Thymus (tissue), 11 donors: ENCODE data around the gene NRXN3. TPM values are rescaled to one million over a fixed set of nuclear protein-coding genes. Genes with fewer than 3 reads are reported as not detected.
A peak's percentile ranks its signal among the peaks of the same experiment; 100 is the strongest.

Experiments
- DNase-seq, 9 donors: peaks; one replicate each; pipeline ENCODE4 v3.0.0-alpha.2; 2013; ENCODE audit warnings: low spot score in 9 of 9, low read depth in 6 of 9, missing footprints in 1 of 9
- H3K27ac ChIP-seq, 2 donors: one replicate each; pipeline ENCODE4 v1.5.1; 2013; ENCODE audit warnings: control low read depth in 1 of 2, low read depth in 1 of 2, low read length in 1 of 2, mild to moderate bottlenecking in 1 of 2, moderate library complexity in 1 of 2
- H3K27me3 ChIP-seq, 2 donors: one replicate each; pipeline ENCODE4 v1.5.1; 2013; ENCODE audit warnings: low read length in 1 of 2; ENCODE audit not compliant: control insufficient read depth in 2 of 2, insufficient read depth in 1 of 2
- H3K36me3 ChIP-seq, 2 donors: one replicate each; pipeline ENCODE4 v1.5.1; 2013; ENCODE audit warnings: low read length in 1 of 2, mild to moderate bottlenecking in 1 of 2, moderate library complexity in 1 of 2; ENCODE audit not compliant: control insufficient read depth in 2 of 2, insufficient read depth in 2 of 2
- H3K4me1 ChIP-seq, 2 donors: one replicate each; pipeline ENCODE4 v1.5.1; 2013; ENCODE audit warnings: low read length in 2 of 2; ENCODE audit not compliant: control insufficient read depth in 2 of 2, insufficient read depth in 2 of 2
- H3K4me3 ChIP-seq, 2 donors: one replicate each; pipeline ENCODE4 v1.5.1; 2013; ENCODE audit warnings: low read length in 2 of 2, control low read depth in 1 of 2, mild to moderate bottlenecking in 1 of 2
- H3K9me3 ChIP-seq, 2 donors: one replicate each; pipeline ENCODE4 v1.5.1; 2013; ENCODE audit warnings: low read length in 1 of 2, mild to moderate bottlenecking in 1 of 2; ENCODE audit not compliant: control insufficient read depth in 2 of 2, insufficient read depth in 1 of 2
- WGBS: extraction: QIAGEN DNeasy Blood & Tissue Kit; methylation state at CpG from one replicate; pipeline ENCODE4 v1.1.7; 2013; 5-methylcytosine and 5-hydroxymethylcytosine counted together
- polyA plus RNA-seq: library from polyadenylated mRNA; stranded (reverse); fragments of 200-250 nt; gene quantifications from one replicate; pipeline ENCODE4 v1.2.3, GENCODE V29; 2013
- total RNA-seq: library from RNA; stranded (reverse); fragments of 120-200 nt; gene quantifications from one replicate; pipeline ENCODE4 v1.2.4, GENCODE V29; 2013
- donor health status: healthy.

Gene NRXN3
- total and polyA plus RNA-seq, 2 donors = 1.5 to 3.7 TPM

- 94% methylated on average over 3 of the region's 3 CpGs for WGBS
- Histone ChIP-seq H3K36me3 (no peaks in the 10 kb centered on the region), H3K4me1 (no peaks in the 10 kb centered on the region), H3K27ac (no peak overlapping the region), H3K4me3 (no peak overlapping the region), H3K9me3 (no peaks in the 10 kb centered on the region), H3K27me3 (no peaks in the 10 kb centered on the region)
- no peak for DNase-seq
These were observed 1495.4 kb downstream of the NRXN3 start for GRCh38 chr14:79665556-79665955.

GRCh38 chr14:79668951-79669350 lies 1498.8 kb downstream of the NRXN3 start:
- Histone ChIP-seq H3K9me3 (no peaks in the 10 kb centered on the region), H3K4me1 (no peaks in the 10 kb centered on the region), H3K27ac (no peak overlapping the region), H3K36me3 (no peaks in the 10 kb centered on the region), H3K4me3 (no peak overlapping the region), H3K27me3 (no peaks in the 10 kb centered on the region)
- 89% methylated on average over 3 of the region's 3 CpGs for WGBS
- peak in 1 of 9 donors; percentile 2 for DNase-seq

GRCh38 chr14:79670811-79671210 lies 1500.6 kb downstream of the NRXN3 start:
- H3K27me3 ChIP-seq = no peaks in the 10 kb centered on the region
- H3K9me3 ChIP-seq = no peaks in the 10 kb centered on the region
- no peaks in the 10 kb centered on the region for H3K4me1 ChIP-seq
- H3K36me3 ChIP-seq = no peaks in the 10 kb centered on the region
- H3K27ac ChIP-seq = no peak overlapping the region
- DNase-seq = no peak
- H3K4me3 ChIP-seq = no peak overlapping the region
- 94% methylated on average over 5 of the region's 5 CpGs for WGBS

GRCh38 chr14:79680087-79680486 lies 1509.9 kb downstream of the NRXN3 start:
- H3K36me3 ChIP-seq = no peaks in the 10 kb centered on the region
- H3K27me3 ChIP-seq = no peaks in the 10 kb centered on the region
- WGBS = 77% methylated on average over 5 of the region's 5 CpGs
- no peak overlapping the region for H3K27ac ChIP-seq
- no peak for DNase-seq
- no peaks in the 10 kb centered on the region for H3K4me1 ChIP-seq
- no peaks in the 10 kb centered on the region for H3K9me3 ChIP-seq
- no peak overlapping the region for H3K4me3 ChIP-seq

DNA sequence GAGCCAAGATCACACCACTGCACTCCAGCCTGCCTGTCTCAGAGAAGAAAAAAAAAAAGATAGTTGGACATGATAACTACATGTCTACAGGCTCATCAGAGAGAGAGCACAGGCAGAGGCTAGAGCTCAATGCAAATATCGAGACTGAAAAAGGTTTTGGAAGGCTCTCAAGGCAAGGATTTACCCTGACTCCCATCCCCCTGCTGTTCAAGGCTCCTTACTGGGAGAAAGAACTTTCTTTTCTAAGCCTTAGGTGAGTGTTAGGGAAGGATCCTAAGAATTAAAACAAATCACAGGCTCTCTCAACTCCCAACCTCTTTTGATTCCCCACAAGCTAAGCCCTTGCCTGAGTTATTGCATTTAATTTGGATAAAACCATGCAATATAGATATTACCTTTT lies 1516.0 kb downstream of the NRXN3 start:
- H3K27me3 ChIP-seq = no peaks in the 10 kb centered on the region
- no peak overlapping the region for H3K27ac ChIP-seq
- H3K4me3 ChIP-seq = no peak overlapping the region
- H3K36me3 ChIP-seq = no peaks in the 10 kb centered on the region
- no peaks in the 10 kb centered on the region for H3K4me1 ChIP-seq
- DNase-seq = no peak
- 82% methylated on average over 1 of the region's 1 CpG for WGBS
- no peaks in the 10 kb centered on the region for H3K9me3 ChIP-seq

DNA sequence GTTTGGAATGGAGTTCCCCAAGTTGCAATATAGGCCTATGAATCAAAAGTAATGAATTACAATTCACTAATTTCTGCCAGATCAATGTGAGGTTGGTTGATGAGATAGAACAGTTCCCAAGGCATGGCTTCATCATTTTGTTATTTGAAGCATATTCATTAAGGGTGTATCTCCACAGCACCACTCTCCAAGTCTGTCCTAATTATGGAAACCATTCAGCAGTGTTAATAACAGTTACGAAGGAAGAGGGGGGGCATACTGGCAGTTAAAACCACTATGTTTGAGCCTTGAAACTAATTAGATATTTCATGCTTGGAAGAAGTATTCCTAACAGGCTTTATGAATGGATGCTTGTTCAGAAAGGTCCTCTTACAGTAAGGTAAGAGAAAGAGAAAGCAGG lies 1520.8 kb downstream of the NRXN3 start:
- DNase-seq = no peak
- Histone ChIP-seq H3K27ac (no peak overlapping the region), H3K36me3 (no peaks in the 10 kb centered on the region), H3K9me3 (no peaks in the 10 kb centered on the region), H3K4me3 (no peak overlapping the region), H3K4me1 (no peaks in the 10 kb centered on the region), H3K27me3 (no peaks in the 10 kb centered on the region)
- WGBS = 93% methylated on average over 1 of the region's 1 CpG

- H3K4me3 ChIP-seq = no peak overlapping the region
- H3K27ac ChIP-seq = no peak overlapping the region
- no peaks in the 10 kb centered on the region for H3K4me1 ChIP-seq
- 61% methylated on average over 1 of the region's 1 CpG for WGBS
- H3K36me3 ChIP-seq = no peaks in the 10 kb centered on the region
- H3K9me3 ChIP-seq = no peaks in the 10 kb centered on the region
- DNase-seq = no peak
- no peaks in the 10 kb centered on the region for H3K27me3 ChIP-seq
These were observed 1523.8 kb downstream of the NRXN3 start for GRCh38 chr14:79693935-79694334.

GRCh38 chr14:79695307-79695706 lies 1525.1 kb downstream of the NRXN3 start:
- no peaks in the 10 kb centered on the region for H3K27me3 ChIP-seq
- WGBS = 96% methylated on average over 1 of the region's 1 CpG
- H3K9me3 ChIP-seq = no peaks in the 10 kb centered on the region
- no peak overlapping the region for H3K4me3 ChIP-seq
- no peak for DNase-seq
- no peaks in the 10 kb centered on the region for H3K36me3 ChIP-seq
- H3K27ac ChIP-seq = no peak overlapping the region
- H3K4me1 ChIP-seq = no peaks in the 10 kb centered on the region

- no peak overlapping the region for H3K4me3 ChIP-seq
- H3K36me3 ChIP-seq = no peaks in the 10 kb centered on the region
- H3K4me1 ChIP-seq = no peaks in the 10 kb centered on the region
- H3K9me3 ChIP-seq = no peaks in the 10 kb centered on the region
- H3K27ac ChIP-seq = no peak overlapping the region
- 95% methylated on average over 1 of the region's 1 CpG for WGBS
- no peak for DNase-seq
- H3K27me3 ChIP-seq = no peaks in the 10 kb centered on the region
These were observed 1528.1 kb downstream of the NRXN3 start for GRCh38 chr14:79698298-79698711.

DNA sequence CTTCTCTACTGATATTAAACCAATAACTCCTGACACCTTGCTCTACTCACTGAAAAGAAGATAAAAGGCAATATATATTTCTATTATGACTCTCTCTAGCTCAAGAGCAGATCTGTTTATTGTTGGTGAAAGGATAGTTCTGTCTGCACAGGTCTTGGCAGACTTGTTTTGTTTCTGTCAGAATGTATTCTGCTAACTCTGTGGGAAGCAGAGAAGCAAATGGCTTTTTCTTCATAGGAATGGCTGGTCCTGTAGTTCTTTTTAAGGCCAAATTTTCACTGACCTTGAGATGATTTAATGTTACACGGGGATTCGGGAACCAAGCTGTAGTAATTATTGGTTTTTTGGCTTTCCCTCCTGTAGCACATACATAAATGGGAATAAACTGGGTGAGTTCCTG lies 1529.0 kb downstream of the NRXN3 start:
- H3K27ac ChIP-seq = no peak overlapping the region
- no peaks in the 10 kb centered on the region for H3K27me3 ChIP-seq
- H3K36me3 ChIP-seq = no peaks in the 10 kb centered on the region
- no peak for DNase-seq
- no peak overlapping the region for H3K4me3 ChIP-seq
- H3K9me3 ChIP-seq = no peaks in the 10 kb centered on the region
- WGBS = 95% methylated on average over 2 of the region's 2 CpGs
- no peaks in the 10 kb centered on the region for H3K4me1 ChIP-seq
